Ishikawa (cell line): Measurements from ENCODE around the gene ZDHHC12.

ENCODE experiments used
- CEBPB ChIP-seq: IDR thresholded peaks from 2 replicates; pipeline ENCODE4 v1.6.1; 2012
- CREB1 ChIP-seq: IDR thresholded peaks from 2 replicates; pipeline ENCODE4 v1.6.1; 2012; ENCODE audit warnings: low read depth
- EGR1 ChIP-seq: IDR thresholded peaks from 2 replicates; pipeline ENCODE4 v1.6.1; 2012
- EP300 ChIP-seq: IDR thresholded peaks from 2 replicates; pipeline ENCODE4 v1.6.1; 2012; ENCODE audit warnings: borderline replicate concordance
- FOXM1 ChIP-seq: IDR thresholded peaks from 2 replicates; pipeline ENCODE4 v1.6.1; 2012; ENCODE audit warnings: low read depth, borderline replicate concordance
- NFIC ChIP-seq: IDR thresholded peaks from 2 replicates; pipeline ENCODE4 v1.6.1; 2012
- RAD21 ChIP-seq: IDR thresholded peaks from 2 replicates; pipeline ENCODE4 v1.6.1; 2012; ENCODE audit warnings: low read depth
- TAF1 ChIP-seq: IDR thresholded peaks from 2 replicates; pipeline ENCODE4 v1.6.1; 2012; ENCODE audit warnings: low read depth, mild to moderate bottlenecking
- TCF12 ChIP-seq: IDR thresholded peaks from 2 replicates; pipeline ENCODE4 v1.6.1; 2012; ENCODE audit warnings: low read depth
- TEAD4 ChIP-seq: IDR thresholded peaks from 2 replicates; pipeline ENCODE4 v1.6.1; 2012
- YY1 ChIP-seq: IDR thresholded peaks from 2 replicates; pipeline ENCODE4 v1.6.1; 2012; ENCODE audit warnings: low read depth
- ZBTB7A ChIP-seq: IDR thresholded peaks from 2 replicates; pipeline ENCODE4 v1.6.1; 2012; ENCODE audit warnings: low read depth
- TF ChIP-seq, protein P1 (sequence below): IDR thresholded peaks from 2 replicates; pipeline ENCODE4 v1.6.1; 2012; ENCODE audit warnings: low read depth, mild to moderate bottlenecking
- TF ChIP-seq, protein P2 (sequence below): IDR thresholded peaks from 2 replicates; pipeline ENCODE4 v1.6.1; 2012
- TF ChIP-seq, protein P3 (sequence below): IDR thresholded peaks from 2 replicates; pipeline ENCODE4 v1.6.1; 2012

Gene ZDHHC12

GRCh38 chr9:128742401-128742800, 18.5 kb upstream of the ZDHHC12 start:
- TF ChIP-seq, protein P1, sequence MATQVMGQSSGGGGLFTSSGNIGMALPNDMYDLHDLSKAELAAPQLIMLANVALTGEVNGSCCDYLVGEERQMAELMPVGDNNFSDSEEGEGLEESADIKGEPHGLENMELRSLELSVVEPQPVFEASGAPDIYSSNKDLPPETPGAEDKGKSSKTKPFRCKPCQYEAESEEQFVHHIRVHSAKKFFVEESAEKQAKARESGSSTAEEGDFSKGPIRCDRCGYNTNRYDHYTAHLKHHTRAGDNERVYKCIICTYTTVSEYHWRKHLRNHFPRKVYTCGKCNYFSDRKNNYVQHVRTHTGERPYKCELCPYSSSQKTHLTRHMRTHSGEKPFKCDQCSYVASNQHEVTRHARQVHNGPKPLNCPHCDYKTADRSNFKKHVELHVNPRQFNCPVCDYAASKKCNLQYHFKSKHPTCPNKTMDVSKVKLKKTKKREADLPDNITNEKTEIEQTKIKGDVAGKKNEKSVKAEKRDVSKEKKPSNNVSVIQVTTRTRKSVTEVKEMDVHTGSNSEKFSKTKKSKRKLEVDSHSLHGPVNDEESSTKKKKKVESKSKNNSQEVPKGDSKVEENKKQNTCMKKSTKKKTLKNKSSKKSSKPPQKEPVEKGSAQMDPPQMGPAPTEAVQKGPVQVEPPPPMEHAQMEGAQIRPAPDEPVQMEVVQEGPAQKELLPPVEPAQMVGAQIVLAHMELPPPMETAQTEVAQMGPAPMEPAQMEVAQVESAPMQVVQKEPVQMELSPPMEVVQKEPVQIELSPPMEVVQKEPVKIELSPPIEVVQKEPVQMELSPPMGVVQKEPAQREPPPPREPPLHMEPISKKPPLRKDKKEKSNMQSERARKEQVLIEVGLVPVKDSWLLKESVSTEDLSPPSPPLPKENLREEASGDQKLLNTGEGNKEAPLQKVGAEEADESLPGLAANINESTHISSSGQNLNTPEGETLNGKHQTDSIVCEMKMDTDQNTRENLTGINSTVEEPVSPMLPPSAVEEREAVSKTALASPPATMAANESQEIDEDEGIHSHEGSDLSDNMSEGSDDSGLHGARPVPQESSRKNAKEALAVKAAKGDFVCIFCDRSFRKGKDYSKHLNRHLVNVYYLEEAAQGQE: no peak
- TF ChIP-seq ZBTB7A (no peak), CREB1 (no peak), CEBPB (no peak), EP300 (no peak), EGR1 (no peak), TEAD4 (no peak), YY1 (no peak), FOXM1 (no peak), TAF1 (no peak), TCF12 (no peak), NFIC (no peak), RAD21 (no peak)
- TF ChIP-seq, protein P2, sequence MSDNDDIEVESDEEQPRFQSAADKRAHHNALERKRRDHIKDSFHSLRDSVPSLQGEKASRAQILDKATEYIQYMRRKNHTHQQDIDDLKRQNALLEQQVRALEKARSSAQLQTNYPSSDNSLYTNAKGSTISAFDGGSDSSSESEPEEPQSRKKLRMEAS: no peak
- TF ChIP-seq, protein P3, sequence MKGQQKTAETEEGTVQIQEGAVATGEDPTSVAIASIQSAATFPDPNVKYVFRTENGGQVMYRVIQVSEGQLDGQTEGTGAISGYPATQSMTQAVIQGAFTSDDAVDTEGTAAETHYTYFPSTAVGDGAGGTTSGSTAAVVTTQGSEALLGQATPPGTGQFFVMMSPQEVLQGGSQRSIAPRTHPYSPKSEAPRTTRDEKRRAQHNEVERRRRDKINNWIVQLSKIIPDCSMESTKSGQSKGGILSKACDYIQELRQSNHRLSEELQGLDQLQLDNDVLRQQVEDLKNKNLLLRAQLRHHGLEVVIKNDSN: no peak

GRCh38 chr9:128735373-128735772, 11.4 kb upstream of the ZDHHC12 start:
- TF ChIP-seq TCF12 (no peak), EP300 (no peak), TAF1 (no peak), CREB1 (no peak), NFIC (peak; percentile 50; the same call in 1 of the 2 replicates)

DNA sequence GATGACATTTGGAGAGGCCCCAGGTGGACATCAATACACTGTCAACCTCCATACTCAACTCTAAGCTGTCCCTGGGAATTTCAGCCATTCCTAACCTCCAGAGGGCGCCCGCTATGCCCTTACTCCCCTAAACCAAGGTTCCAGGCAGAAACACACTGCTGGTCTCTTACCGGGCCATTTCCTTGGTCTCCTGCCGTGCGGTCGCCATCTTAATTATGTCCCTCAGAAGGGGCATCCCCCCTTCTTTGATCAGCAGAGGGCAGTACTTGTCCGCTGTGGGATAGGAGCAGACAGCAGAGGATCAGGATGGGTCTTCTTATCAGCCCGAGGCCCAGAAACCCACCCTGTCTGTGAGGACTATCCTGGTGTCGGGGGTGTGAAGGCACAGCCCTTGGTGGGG, 9.3 kb upstream of the ZDHHC12 start:
- TF ChIP-seq EP300 (no peak), CREB1 (no peak), RAD21 (peak; percentile 41), TCF12 (no peak), YY1 (peak; percentile 80), CEBPB (no peak)

DNA sequence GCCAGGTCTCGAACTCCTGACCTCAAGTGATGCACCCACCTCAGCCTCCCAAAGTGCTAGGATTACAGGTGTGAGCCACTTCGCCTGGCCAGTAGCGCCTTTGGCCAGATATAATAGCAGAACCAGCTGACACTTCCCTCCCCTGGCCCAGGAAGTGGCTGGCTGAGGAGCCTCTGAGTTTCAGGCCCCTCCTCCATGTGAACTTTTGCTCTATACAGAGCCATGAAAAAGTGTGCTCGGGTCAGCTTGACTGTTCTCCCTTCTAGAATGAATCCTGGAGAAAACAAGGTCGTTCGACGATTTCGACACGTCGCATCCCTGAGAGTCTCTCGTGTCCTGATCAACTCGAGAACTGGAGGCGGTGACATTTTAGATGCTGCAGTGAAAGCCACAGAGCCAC, 8.6 kb upstream of the ZDHHC12 start:
- TF ChIP-seq YY1: no peak

- TF ChIP-seq ZBTB7A (no peak), TAF1 (no peak), EP300 (no peak), CREB1 (no peak), RAD21 (no peak), YY1 (no peak), FOXM1 (no peak), TCF12 (no peak), TEAD4 (no peak), NFIC (no peak), CEBPB (no peak), EGR1 (no peak)
- TF ChIP-seq, protein P2: no peak
- TF ChIP-seq, protein P3: no peak
- TF ChIP-seq, protein P1: no peak
These were observed 7.8 kb upstream of the ZDHHC12 start for GRCh38 chr9:128731691-128732090.

- TF ChIP-seq EGR1 (no peak), CEBPB (no peak), FOXM1 (no peak), ZBTB7A (no peak), CREB1 (no peak), YY1 (no peak), TEAD4 (no peak), RAD21 (no peak), TAF1 (no peak)
- TF ChIP-seq, protein P2: no peak
These were observed 7.2 kb upstream of the ZDHHC12 start for GRCh38 chr9:128731093-128731492.
